HL-60 (cell line): ENCODE data around the gene MARCHF3.

Experiments used
- POLR2AphosphoS5 ChIP-seq: IDR thresholded peaks from 2 replicates; pipeline ENCODE4 v1.6.1; 2012; ENCODE audit warnings: low read depth
- TF ChIP-seq, protein P1 (sequence below): IDR thresholded peaks from one replicate; pipeline ENCODE4 v1.5.1; 2011; ENCODE audit warnings: low read length, control low read depth, inconsistent platforms; ENCODE audit not compliant: insufficient read depth
- TF ChIP-seq, protein P2 (sequence below): IDR thresholded peaks from 2 replicates; pipeline ENCODE4 v1.6.1; 2012; ENCODE audit warnings: low read depth; ENCODE audit not compliant: insufficient replicate concordance

DNA sequence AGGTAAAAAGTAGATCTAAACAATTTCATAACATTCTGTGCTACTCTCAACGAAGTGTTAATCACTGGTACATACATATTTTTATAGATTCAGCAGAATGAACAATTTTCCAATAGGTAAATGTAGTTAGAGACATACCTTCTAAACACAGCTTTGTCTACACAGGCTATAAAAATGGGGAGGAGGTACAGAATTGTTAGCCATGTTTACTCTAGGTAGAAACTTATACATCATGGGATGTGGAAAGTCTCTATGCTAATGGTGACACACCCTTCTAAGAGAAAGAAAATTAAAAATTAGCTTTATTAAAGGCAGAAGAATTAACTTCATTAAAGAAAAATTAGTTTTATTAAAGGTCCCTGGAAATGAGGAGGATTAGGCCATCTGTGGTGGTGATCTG is 31.2 kb upstream of the MARCHF3 start:
- TF ChIP-seq, protein P1, sequence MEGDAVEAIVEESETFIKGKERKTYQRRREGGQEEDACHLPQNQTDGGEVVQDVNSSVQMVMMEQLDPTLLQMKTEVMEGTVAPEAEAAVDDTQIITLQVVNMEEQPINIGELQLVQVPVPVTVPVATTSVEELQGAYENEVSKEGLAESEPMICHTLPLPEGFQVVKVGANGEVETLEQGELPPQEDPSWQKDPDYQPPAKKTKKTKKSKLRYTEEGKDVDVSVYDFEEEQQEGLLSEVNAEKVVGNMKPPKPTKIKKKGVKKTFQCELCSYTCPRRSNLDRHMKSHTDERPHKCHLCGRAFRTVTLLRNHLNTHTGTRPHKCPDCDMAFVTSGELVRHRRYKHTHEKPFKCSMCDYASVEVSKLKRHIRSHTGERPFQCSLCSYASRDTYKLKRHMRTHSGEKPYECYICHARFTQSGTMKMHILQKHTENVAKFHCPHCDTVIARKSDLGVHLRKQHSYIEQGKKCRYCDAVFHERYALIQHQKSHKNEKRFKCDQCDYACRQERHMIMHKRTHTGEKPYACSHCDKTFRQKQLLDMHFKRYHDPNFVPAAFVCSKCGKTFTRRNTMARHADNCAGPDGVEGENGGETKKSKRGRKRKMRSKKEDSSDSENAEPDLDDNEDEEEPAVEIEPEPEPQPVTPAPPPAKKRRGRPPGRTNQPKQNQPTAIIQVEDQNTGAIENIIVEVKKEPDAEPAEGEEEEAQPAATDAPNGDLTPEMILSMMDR = no peak
- TF ChIP-seq, protein P2, sequence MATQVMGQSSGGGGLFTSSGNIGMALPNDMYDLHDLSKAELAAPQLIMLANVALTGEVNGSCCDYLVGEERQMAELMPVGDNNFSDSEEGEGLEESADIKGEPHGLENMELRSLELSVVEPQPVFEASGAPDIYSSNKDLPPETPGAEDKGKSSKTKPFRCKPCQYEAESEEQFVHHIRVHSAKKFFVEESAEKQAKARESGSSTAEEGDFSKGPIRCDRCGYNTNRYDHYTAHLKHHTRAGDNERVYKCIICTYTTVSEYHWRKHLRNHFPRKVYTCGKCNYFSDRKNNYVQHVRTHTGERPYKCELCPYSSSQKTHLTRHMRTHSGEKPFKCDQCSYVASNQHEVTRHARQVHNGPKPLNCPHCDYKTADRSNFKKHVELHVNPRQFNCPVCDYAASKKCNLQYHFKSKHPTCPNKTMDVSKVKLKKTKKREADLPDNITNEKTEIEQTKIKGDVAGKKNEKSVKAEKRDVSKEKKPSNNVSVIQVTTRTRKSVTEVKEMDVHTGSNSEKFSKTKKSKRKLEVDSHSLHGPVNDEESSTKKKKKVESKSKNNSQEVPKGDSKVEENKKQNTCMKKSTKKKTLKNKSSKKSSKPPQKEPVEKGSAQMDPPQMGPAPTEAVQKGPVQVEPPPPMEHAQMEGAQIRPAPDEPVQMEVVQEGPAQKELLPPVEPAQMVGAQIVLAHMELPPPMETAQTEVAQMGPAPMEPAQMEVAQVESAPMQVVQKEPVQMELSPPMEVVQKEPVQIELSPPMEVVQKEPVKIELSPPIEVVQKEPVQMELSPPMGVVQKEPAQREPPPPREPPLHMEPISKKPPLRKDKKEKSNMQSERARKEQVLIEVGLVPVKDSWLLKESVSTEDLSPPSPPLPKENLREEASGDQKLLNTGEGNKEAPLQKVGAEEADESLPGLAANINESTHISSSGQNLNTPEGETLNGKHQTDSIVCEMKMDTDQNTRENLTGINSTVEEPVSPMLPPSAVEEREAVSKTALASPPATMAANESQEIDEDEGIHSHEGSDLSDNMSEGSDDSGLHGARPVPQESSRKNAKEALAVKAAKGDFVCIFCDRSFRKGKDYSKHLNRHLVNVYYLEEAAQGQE = no peak
- no peak for TF ChIP-seq POLR2AphosphoS5
